ENCODE results near the gene CNOT9.

CNOT9 gene

GRCh38 chr2:218564056-218564455 lies 4.6 kb upstream of the CNOT9 start:
- H3K4me3 ChIP-seq (ENCODE audit: control insufficient read depth, low read depth, low read length), result no peak overlapping the region
- no peak for DNase-seq (ENCODE audit: low read depth)
- TF ChIP-seq, protein P1, sequence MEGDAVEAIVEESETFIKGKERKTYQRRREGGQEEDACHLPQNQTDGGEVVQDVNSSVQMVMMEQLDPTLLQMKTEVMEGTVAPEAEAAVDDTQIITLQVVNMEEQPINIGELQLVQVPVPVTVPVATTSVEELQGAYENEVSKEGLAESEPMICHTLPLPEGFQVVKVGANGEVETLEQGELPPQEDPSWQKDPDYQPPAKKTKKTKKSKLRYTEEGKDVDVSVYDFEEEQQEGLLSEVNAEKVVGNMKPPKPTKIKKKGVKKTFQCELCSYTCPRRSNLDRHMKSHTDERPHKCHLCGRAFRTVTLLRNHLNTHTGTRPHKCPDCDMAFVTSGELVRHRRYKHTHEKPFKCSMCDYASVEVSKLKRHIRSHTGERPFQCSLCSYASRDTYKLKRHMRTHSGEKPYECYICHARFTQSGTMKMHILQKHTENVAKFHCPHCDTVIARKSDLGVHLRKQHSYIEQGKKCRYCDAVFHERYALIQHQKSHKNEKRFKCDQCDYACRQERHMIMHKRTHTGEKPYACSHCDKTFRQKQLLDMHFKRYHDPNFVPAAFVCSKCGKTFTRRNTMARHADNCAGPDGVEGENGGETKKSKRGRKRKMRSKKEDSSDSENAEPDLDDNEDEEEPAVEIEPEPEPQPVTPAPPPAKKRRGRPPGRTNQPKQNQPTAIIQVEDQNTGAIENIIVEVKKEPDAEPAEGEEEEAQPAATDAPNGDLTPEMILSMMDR (IDR thresholded peaks at IDR 0.05; ENCODE audit: control insufficient read depth, insufficient read depth, low read depth, low read length, missing control alignments), result no peak

DNA sequence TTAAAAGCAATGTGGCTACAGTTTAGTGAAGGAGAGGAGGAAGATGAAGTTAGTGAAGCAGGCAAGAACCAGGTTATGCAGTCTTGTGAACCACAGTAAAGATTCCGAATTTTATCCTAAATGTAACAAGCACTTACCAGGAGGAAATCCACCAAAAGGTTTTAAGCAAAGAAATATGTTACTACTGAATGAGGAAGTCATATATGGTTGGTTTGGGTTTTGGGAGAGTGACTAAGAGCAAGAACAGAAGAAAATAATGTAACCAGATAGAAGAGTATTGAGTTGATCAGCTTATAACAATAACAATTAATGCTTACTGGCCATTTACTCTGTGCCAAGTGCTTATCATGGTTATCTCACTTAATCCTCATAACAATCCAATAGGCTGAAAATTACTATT lies 2.3 kb upstream of the CNOT9 start:
- TF ChIP-seq, protein P1 (IDR thresholded peaks at IDR 0.05; ENCODE audit: control insufficient read depth, insufficient read depth, low read depth, low read length, missing control alignments), result no peak
- DNase-seq (ENCODE audit: low read depth), result no peak
- H3K4me3 ChIP-seq (ENCODE audit: control insufficient read depth, low read depth, low read length), result no peak overlapping the region

GRCh38 chr2:218567797-218568189 lies 846 bp upstream of the CNOT9 start:
- TF ChIP-seq, protein P1 (IDR thresholded peaks at IDR 0.05; ENCODE audit: control insufficient read depth, insufficient read depth, low read depth, low read length, missing control alignments), result no peak
- peak; percentile 5 for DNase-seq (ENCODE audit: low read depth)
- peak overlapping the region; percentile 86 for H3K4me3 ChIP-seq (ENCODE audit: control insufficient read depth, low read depth, low read length)

- DNase-seq (ENCODE audit: low read depth), result peak; percentile 20
- TF ChIP-seq, protein P1 (IDR thresholded peaks at IDR 0.05; ENCODE audit: control insufficient read depth, insufficient read depth, low read depth, low read length, missing control alignments), result no peak
- H3K4me3 ChIP-seq (ENCODE audit: control insufficient read depth, low read depth, low read length), result peak overlapping the region; percentile 86
Observed at GRCh38 chr2:218569038-218569431, 396 bp downstream of the CNOT9 start.

DNA sequence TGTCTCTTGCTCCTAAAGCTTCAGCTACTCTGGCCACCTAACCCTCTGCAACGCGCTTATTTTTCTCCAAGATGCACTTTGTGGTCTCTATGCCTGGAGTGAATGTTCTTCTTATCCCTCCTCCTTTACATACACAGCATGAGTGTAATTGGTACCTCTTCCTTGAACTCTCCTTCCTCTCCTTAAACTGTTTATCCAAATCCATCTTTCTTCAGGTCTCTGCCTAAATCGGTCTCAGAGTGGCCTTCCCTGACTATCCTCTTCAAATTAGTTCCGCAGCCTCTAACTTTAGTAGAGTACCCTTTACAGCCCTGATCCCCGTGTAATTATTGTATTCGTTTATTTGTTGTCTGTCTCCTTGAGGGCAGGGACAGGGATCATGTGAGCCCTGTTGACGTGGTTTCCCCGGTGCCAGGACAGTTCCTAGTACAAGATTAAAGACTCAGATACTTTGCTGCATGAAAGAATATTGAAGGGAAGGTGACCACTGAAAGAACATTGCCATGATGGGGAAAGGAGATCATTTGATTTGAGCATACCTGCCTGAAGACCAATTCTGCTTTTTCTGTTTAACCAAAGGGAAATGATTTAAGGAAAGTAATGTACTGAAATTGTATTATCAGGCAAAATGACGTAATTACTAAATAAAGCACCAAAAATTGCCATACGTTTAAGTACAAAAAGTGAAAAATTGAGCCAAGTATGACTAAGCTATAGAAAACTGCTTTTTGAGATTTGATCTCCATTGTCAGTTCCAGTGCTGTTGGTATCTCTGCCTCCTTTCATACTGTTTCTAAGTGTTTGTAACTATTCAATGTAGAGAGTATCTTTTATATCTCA lies 1.2 kb downstream of the CNOT9 start:
- TF ChIP-seq, protein P1 (IDR thresholded peaks at IDR 0.05; ENCODE audit: control insufficient read depth, insufficient read depth, low read depth, low read length, missing control alignments), result no peak
- peak overlapping the region; percentile 86 for H3K4me3 ChIP-seq (ENCODE audit: control insufficient read depth, low read depth, low read length)
- DNase-seq (ENCODE audit: low read depth), result no peak

GRCh38 chr2:218570850-218571249 lies 2.2 kb downstream of the CNOT9 start:
- no peak overlapping the region; the same call in none of the 2 replicates for H3K4me3 ChIP-seq (ENCODE audit: control insufficient read depth, low read depth, low read length)
- TF ChIP-seq, protein P1 (IDR thresholded peaks at IDR 0.05; ENCODE audit: control insufficient read depth, insufficient read depth, low read depth, low read length, missing control alignments), result no peak
- DNase-seq (ENCODE audit: low read depth), result peak; percentile 13

Measured in AG09309 (cell line).